ENCODE measurements around the gene DAG1.

- TF ChIP-seq POLR2A (IDR thresholded peaks at IDR 0.05; ENCODE audit: borderline replicate concordance, extremely low read depth, insufficient read depth, insufficient read length) (no peak), EZH2phosphoT487 (IDR thresholded peaks at IDR 0.05; ENCODE audit: borderline replicate concordance) (no peak), CTCF (IDR thresholded peaks at IDR 0.05 in 2 of 3, conservative IDR thresholded peaks at IDR 0.05 in 1 of 3; ENCODE audit: borderline replicate concordance in 1 of 3, insufficient read depth in 1 of 3, low read depth in 2 of 3, low read length in 2 of 3) (no peak), ZNF274 (IDR thresholded peaks at IDR 0.05; ENCODE audit: low read depth, low read length) (no peak), MAX (IDR thresholded peaks at IDR 0.05) (no peak), RAD21 (IDR thresholded peaks at IDR 0.05; ENCODE audit: low read depth) (no peak), POLR2AphosphoS5 (IDR thresholded peaks at IDR 0.05; ENCODE audit: low read depth, low read length) (no peak), EZH2 (IDR thresholded peaks at IDR 0.05) (no peak), FOSL1 (IDR thresholded peaks at IDR 0.05; ENCODE audit: low read depth) (no peak)
Observed at GRCh38 chr3:49493901-49494300, 23.8 kb downstream of the DAG1 start.

Data from HCT116 (cell line).